GM12878 (cell line): Measurements from ENCODE around the gene USP27X.
A peak's percentile ranks its signal among the peaks of the same experiment; 100 is the strongest.

Source experiments
- CTCF ChIP-seq, 3 experiments: IDR thresholded peaks in 2 of 3; conservative IDR thresholded peaks in 1 of 3; 2 replicates each; pipeline ENCODE4 v1.5.1; 2011; ENCODE audit warnings: low read depth in 3 of 3, low read length in 3 of 3, mild to moderate bottlenecking in 3 of 3, control low read depth in 2 of 3, moderate library complexity in 2 of 3, inconsistent platforms in 1 of 3, mixed read lengths in 1 of 3; ENCODE audit not compliant: control insufficient read depth in 2 of 3, insufficient read depth in 1 of 3; ENCODE audit errors: extremely low read depth in 1 of 3
- CUX1 ChIP-seq: IDR thresholded peaks from 2 replicates; pipeline ENCODE4 v1.6.1; 2012; ENCODE audit warnings: improper control_type of control experiment, low read depth, low read length; ENCODE audit not compliant: insufficient replicate concordance
- EP300 ChIP-seq, 2 experiments: fragments of 150-350 bp in 1 of 2; IDR thresholded peaks; 2 replicates each; pipeline ENCODE4 v1.6.1; 2011 to 2012; ENCODE audit warnings: low read depth in 2 of 2, low read length in 2 of 2, borderline replicate concordance in 1 of 2, improper control_type of control experiment in 1 of 2, inconsistent platforms in 1 of 2; ENCODE audit not compliant: control insufficient read depth in 1 of 2
- EZH2 ChIP-seq: IDR thresholded peaks from 2 replicates; pipeline ENCODE4 v1.6.1; 2012; ENCODE audit warnings: low read depth, mild to moderate bottlenecking, control low read depth, inconsistent platforms, low read length, borderline replicate concordance; ENCODE audit not compliant: control insufficient read depth
- HDAC6 ChIP-seq: fragments of 200-600 bp; sonication (generic); IDR thresholded peaks from one replicate; pipeline ENCODE4 v1.8.0; 2017; ENCODE audit warnings: antibody characterized with exemption; ENCODE audit not compliant: unreplicated experiment
- MAX ChIP-seq: IDR thresholded peaks from 2 replicates; pipeline ENCODE4 v1.6.1; 2012; ENCODE audit warnings: low read depth, low read length, improper control_type of control experiment
- MTA3 ChIP-seq: IDR thresholded peaks from 2 replicates; pipeline ENCODE4 v1.6.1; 2012; ENCODE audit warnings: low read length, inconsistent platforms, borderline replicate concordance
- NKRF ChIP-seq: fragments of 450-650 bp; conservative IDR thresholded peaks from 2 replicates; pipeline ENCODE4 v1.6.1; 2017; ENCODE audit warnings: mild to moderate bottlenecking, moderate library complexity
- RCOR1 ChIP-seq: conservative IDR thresholded peaks from 2 replicates; pipeline ENCODE4 v1.6.1; 2012; ENCODE audit warnings: low read depth, low read length, improper control_type of control experiment
- SIX5 ChIP-seq: IDR thresholded peaks from 2 replicates; pipeline ENCODE4 v1.6.1; 2011; ENCODE audit warnings: mild to moderate bottlenecking, low read depth, low read length, moderate library complexity; ENCODE audit not compliant: severe bottlenecking
- SMC3 ChIP-seq: IDR thresholded peaks from 2 replicates; pipeline ENCODE4 v1.6.1; 2011; ENCODE audit warnings: low read length, improper control_type of control experiment, borderline replicate concordance
- SREBF2 ChIP-seq: IDR thresholded peaks from 2 replicates; pipeline ENCODE4 v1.6.1; 2012; ENCODE audit warnings: mild to moderate bottlenecking, low read length
- TCF3 ChIP-seq: IDR thresholded peaks from 2 replicates; pipeline ENCODE4 v1.6.1; 2012; ENCODE audit warnings: low read depth, mild to moderate bottlenecking, low read length, borderline replicate concordance; ENCODE audit not compliant: insufficient read depth

- TF ChIP-seq NKRF (no peak), CTCF (IDR thresholded peaks at IDR 0.05 in 2 of 3, conservative IDR thresholded peaks at IDR 0.05 in 1 of 3; ENCODE audit: control insufficient read depth in 2 of 3, extremely low read depth in 1 of 3, insufficient read depth in 1 of 3, low read depth in 3 of 3, low read length in 3 of 3) (peak; percentile 76 to 88 (median 83)), CUX1 (no peak), RCOR1 (no peak), EZH2 (no peak), TCF3 (no peak), HDAC6 (no peak), SIX5 (no peak), MTA3 (no peak), EP300 (IDR thresholded peaks at IDR 0.05; ENCODE audit: borderline replicate concordance in 1 of 2, control insufficient read depth in 1 of 2, low read depth in 2 of 2, low read length in 2 of 2) (no peak), SMC3 (peak; percentile 69; the same call in 1 of the 2 replicates), SREBF2 (no peak), MAX (no peak)
These were observed 5.1 kb downstream of the USP27X start for GRCh38 chrX:49884290-49884862.
